Activated effector memory CD4-positive, alpha-beta T cell treated with Interleukin-2 at 50 U/mL for 16 hours (primary cell): ENCODE results near the gene TRPT1.

Experiments used
- DNase-seq: peaks from one replicate; pipeline ENCODE4 v3.0.0-alpha.2; 2020

The TRPT1 gene

DNA sequence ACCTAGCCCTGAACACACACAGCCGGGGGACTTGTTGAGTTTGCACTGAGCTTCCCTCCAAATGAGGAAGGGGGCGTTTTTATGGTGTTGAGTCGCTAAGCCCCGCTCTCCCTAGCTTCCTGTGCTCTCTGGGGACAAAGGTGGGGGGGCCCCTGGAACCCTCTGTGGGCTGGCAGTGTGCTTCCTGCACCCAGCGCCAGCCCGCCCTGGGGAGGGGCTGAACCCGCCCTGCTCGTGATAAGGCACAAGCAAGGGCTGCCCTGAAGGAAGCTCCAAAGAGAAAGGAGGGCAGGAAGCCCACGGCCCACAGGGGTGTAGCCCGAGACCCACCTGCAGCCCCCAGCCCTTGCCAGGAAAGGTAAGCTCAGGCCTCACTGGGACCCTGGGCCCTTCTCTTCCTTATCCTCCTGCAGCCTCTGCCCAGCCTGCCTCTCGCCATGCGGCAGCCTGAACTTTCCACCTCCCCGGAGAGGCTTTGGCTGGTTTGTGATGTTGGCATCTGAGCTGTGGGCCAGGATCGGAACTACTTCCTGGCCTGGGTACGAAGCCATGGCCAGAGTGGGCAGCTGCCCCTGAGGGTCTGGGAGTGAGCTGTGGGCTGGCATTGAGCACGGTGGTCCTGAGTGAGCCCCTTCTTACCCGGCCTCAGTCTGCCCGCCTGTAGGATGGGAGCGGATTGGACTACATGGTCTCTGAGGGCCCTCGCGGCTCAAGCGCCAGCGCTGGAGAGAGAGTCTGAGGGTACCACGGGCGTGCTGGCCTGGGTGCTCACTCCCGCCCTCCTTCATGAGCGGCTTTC lies 19.3 kb downstream of the TRPT1 start, which contains the start of gene FERMT3:
TSS of gene FERMT3 (plus strand) at position 265 of the 799 bp plus-strand sequence. CDS start 644 bp downstream, outside the sequence.
- peak; percentile 69 for DNase-seq

DNA sequence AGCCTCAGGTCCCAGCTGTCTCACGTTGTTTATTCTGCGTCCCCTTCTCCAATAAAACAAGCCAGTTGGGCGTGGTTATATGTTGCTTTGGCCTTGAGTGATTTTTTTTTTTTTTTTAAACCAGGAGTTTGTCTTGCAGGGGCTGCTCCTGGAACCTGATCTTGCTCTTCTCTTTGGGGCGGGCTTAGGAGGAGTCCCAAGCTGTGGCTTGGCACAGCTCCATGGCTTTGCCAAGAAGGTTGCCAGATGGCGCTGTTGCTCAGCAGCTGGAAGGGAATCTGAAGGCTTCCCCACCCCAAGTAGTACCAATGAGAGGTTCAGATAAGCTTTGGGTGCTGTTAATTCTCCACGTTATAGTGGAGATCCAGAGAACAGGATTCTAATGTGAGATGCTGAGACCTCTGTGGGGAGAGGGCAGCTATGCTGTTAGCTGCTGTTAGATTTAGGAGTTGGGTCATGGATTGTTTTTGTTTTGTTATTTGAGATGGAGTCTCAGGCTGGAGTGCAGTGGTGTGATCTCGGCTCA lies 21.5 kb downstream of the TRPT1 start:
- peak; percentile 77 for DNase-seq

DNA sequence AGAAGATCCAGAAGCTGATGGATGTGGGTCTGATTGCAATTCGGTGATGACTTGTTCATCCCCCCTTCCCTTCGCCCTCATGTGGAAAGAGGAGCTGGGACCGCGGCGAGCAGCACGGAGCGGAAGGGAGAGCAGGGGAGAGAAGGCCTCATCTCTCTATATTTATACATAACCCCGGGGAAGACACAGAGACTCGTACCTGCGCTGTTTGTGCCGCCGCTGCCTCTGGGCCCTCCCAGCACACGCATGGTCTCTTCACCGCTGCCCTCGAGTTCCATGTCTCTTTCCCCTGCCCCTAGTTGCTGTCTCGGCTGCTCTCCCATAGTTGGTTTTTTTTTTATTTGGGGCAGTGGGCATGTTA lies 21.9 kb downstream of the TRPT1 start:
- no peak for DNase-seq

DNA sequence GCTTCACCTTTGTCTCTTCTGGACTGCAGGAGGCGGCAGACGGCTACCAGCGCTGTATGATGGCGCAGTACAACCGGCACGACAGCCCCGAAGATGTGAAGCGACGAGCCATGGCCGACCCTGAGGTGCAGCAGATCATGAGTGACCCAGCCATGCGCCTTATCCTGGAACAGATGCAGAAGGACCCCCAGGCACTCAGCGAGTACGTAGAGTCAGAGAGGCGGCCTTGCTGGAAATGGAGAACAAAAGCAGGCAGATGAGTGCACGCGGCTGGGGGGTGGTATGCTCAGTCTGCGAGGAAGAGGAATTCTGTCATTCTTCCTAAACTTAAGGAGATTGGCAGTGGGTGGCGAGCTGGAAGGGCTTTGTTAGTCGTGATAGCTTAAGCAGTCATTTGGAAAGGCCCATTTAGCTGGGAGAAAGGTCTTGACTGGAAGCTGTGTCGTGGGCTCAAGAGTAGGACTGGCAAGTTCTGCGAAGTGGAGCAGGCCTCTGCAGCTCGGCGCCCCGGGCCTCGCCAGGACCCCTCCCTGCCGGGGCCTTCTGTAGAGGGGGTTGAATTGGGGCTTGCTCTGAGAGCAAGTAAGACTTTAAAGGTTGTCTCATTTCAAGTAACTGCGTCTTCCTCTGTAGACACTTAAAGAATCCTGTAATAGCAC lies 22.4 kb downstream of the TRPT1 start:
- DNase-seq = no peak

DNA sequence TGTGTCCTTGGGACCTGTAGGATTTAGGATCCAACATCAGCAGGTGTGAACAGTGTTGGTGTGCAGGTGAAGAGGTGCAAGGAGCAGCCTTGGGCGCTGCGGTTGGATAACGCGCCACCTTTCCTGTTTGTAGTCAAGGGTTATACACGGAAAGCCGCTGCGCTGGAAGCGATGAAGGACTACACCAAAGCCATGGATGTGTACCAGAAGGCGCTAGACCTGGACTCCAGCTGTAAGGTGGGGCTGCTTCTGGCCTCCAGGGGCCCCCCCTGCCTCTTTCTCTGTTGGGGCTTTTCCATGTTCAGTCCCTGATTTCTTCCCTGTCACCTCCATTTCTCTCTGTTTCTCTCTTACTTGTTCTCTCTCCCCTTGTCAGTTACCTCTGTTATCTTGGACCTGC lies 23.0 kb downstream of the TRPT1 start:
- no peak for DNase-seq

DNA sequence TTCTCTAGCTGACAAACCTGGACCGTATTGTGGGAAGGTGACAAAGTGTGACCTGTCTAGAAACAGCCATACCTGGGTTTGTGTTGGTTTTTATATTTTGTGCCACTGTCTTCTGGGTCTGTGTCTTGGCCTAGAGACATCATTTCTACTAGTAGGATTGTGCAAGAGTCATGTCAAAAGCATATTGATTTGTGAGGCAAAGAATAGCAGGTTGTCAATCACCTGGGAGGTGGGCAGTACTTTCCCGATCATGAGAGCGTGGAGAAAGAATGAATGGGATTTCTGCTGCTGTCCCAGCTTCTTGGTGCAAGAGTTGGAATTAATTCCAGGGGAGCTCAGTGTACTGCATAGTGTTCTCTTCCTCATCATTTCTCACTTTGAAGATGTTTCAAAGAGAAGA lies 24.4 kb downstream of the TRPT1 start:
- no peak for DNase-seq

DNA sequence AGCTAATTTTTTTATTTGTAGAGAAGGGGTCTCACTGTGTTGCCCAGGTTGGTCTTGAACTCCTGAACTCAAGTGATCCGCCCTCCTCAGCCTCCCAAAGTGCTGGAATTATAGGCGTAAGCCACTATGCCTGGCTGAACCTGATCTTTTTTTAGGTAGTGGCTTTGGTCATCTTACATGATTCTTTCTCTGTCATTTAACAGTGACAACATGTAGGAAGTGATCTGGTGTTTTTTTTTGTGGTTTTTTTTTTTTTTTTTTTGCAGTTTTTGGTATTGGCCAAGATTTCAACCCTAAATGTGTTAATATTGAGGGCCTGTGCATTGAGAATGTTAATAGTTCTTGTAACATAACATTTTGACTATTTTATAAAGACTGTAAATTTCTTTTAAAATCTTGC lies 27.5 kb downstream of the TRPT1 start:
- no peak for DNase-seq

DNA sequence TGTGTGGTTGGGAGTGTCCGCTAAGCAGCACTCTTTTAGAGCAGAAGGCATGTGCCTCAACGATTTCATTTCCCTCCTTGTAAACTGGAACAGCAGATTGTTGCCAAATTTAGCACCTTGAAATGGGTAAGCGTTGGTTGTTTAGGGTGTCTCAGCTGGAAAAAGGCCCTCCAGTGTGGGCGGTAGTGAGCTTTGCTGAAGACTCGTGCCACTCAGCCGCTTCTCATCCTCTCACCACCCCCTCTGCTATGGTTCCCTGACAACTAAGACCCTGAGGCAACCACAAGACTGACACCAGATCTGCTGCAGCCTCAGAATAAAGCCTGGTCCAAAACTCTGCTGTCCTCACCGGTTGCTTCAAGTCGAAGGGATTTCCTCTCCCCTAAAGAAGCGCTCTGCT lies 29.4 kb downstream of the TRPT1 start:
- no peak for DNase-seq

DNA sequence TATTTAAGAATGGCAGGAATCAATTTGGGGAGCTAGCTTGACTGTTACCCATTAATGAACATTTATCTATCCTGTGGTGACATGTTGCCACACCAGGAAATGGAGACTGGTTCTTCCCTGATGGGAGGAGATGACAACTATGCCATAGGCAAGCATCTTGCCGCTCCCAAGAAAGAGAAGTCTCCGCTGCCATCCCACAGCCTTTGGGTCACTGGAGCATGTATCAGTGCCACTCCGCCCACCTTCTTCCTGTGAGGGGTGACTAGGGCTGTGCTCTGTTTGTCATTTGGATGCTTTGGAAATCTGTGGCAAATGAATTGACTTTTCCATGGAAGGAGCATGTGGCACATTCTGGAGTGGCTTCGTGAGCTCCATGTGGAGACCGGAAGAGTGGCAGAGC lies 33.6 kb downstream of the TRPT1 start:
- DNase-seq = no peak

DNA sequence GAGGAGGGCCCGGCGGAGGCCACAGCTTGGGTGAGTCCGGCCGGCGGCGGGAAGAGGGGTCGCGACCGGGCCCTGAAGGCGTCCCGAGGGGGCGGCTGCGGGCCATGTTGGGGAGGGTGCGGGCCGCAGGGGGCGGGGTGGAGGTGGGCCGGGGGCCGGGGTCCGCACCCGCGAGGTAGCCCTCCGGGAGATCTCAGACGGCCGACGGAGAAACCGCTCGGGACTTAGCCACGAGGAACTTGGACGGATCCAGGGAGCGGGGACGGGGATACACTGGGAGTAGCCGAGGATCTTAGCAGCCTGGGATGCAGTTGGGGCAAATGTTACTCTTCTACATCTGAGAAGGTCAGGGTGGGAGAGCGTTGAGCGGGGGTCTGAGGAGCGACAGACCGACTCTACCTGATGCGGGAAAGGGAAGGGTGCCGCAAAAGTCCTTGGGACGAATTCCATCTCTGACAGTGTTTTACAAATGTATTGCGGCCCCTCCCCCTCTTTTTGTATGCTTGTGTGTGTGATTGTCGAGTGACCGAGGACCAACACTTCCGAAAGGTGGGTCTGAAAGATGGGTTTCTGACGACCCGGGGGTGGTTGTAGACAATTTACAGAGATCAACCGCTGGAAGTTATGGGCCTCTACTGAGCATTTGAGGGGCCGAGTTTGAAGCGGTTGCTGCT lies 39.4 kb downstream of the TRPT1 start:
- peak; percentile 33 for DNase-seq

DNA sequence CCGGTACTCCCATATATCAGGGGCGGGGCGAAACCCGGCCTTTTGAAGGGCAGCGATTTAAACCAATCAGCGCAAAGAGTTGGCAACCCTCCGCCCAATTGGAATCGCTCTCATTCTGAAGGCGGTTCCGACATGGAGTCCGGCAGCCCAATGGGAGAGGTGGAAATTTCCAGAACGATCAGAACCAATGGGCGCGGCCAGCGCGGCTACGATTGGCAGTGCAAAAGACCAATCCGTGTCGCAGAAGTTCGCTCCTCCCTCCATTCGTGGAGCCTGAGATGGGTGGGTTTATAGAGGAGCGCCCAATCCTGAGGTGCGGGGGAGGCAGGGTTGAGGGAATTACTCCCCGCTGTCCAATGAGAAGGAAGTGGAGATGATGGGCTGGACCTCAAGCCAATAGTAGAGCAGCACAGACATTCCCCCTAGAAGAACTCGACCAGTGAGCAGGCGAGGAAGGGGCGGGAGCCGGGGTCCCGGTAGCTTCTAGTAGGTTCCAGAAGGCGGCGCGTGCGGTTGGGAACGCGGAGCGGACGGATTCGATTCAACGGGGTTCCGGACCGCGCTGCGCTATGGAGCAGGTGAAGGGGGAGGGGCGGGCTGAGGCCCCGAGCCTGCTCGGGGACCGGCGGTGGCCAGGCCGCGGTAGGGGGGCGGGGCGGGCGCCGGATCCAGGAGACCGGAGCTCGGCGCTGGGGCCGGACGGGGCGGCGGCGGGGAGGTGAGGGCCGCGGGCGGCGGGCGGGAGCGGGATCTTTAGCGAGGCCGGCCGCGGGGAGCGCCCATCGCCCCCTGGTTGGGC lies 40.1 kb downstream of the TRPT1 start, which contains the start of gene STIP1:
TSS of gene STIP1 (plus strand) at position 479 of the 799 bp plus-strand sequence. CDS start at position 570, 91 bp downstream.
- DNase-seq = peak; percentile 97

DNA sequence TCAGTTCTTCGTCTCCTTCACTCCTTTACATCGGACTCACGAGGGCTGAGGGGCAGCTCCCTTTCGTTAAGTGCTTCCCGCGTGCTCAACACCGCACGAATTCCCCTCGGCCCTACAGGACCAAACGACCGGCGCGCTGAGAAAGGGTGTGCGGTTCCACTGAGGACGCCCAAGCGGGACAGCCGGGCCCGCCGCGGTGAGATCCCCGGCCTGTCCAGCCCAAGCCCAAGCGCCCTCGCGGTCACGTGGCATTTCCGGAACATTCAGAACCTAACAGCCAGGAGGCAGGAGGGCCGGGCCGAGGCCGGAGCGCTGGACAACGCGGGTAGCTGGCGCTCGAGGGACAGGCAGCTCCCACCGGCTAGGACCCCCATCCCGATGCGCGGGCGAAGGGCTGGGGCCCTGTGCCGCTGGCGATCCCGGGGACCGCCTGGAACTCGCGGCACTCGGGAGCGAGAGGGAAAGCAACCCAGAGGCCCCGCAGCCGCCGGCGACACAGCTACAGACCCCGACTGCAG lies 40.8 kb downstream of the TRPT1 start:
- no peak for DNase-seq

DNA sequence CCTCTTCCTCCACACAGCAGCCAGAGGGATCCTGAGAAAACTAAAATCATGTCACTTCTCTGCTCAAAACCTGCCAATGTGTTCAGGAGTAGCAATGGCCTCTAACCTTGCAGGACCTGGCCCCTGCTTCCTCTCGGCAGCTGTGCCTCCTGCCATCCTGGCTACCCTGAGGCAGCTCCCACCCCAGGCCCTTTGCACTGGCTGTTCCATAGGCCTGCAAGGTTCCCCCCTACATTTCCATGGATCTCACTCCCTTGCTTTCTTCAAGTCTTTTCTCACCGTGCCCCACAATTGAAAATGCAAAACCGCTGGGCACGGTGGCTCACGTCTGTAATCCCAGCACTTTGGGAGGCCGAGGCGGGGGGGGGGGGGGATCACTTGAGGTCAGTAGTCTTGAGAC lies 42.1 kb downstream of the TRPT1 start:
- DNase-seq = no peak

DNA sequence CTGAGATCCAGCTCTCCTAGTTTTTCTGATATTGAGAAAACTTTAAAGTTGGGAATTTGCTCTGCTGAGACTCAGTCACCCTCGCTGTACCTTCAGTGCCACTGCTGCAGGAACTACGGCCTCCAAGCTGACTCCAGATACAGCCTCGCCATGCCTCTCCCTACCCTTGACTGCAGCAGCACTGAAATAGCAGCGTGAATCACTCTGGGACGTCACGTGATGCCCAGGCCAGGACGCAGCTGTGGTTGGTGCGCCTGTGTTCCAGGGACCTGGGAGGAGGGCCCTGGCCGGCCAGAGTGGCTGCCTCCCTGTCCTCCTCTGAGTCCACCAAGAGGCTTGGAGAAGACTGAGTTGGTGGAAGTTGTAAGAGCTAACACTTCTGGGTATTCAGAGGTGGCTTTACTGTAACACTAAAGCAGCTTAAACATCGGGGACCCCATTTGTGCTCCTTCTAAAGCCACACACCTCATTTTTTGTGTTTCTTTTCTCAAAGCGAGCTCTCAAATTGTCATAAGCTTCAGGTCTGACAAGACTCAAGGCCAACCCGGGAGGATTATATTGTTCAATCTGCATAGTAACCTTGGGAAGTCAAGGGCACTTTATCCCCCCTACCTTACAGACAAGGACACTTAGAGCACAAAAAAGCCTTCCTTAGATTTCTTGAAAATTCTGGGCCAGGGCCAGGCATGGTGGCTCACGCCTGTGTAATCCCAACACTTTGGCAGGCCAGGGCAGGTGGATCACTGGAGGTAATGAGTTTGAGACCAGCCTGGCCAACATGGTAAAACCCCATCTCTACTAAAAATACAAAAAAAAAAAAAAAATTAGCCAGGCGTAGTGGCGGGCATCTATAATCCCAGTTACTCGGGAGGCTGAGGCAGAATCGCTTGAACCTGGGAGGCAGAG lies 44.2 kb downstream of the TRPT1 start:
- peak; percentile 4 for DNase-seq

DNA sequence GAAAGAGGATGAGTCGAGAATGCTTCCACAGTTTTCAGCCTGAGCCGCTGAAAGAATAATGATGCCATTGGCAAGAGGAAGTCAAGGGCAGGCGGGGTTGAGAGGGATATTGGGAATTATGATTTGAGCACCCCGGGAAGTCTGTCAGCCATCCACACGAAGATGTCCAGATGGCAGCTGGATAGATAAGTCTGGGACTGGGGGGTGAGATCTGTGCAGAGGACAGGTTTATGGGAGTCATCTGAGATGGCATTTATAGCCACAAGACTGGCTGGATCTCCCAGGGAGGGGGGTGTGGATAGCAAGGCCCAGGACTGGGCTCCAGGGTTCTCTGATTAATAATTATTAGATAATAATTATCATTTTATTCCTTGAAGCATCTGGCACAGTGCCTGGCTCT lies 45.1 kb downstream of the TRPT1 start:
- no peak for DNase-seq

DNA sequence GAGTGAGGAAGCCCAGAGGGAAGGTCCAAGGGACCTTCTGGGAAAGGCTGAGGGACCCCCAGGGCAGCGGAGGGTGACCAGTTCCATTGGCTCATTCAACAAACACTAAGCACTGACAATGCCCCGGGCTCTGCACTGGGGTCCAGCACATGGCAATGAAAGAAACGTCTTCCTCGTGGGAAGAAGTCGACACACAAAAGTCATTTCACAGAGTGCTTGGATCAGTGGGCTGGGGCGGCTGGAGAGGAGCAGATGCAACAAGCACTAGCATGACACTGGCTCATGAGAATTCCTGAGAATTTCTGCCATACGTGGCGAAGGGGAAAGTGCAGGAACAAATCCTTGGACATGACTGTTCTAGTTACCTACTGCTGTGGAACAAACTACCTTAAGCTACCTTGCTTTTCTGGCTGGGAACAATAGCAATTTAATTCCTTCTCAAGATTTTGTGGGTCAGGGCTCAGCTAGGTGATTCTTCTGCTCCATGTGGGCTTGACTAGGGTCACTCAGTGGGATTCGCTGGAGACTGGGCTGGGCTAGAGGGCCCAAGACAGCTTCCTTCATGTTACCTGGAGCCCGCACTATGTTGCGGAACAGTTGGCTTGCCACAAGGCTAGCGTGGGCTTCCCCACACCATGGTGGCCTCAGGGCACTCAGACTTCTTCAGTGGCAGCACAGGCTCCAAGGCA lies 46.9 kb downstream of the TRPT1 start:
- DNase-seq = no peak

DNA sequence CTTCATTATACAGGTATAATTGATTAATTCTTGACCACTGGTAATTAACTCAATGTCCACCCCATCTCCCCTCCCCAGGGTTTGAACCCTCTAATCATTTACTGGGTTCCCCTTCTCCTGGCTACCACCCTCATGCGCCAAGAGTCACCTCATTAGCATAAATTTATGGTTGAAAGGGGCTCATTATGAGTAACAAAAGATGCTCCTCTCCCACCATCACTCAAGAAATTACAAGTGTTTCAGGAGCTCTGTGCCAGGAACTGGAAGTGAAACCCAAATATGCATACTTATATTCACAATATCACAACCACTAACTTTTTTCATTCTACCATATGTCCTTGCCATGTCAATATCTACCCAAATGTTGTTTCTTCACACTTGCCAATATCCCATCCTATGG lies 47.8 kb downstream of the TRPT1 start:
- DNase-seq = no peak

DNA sequence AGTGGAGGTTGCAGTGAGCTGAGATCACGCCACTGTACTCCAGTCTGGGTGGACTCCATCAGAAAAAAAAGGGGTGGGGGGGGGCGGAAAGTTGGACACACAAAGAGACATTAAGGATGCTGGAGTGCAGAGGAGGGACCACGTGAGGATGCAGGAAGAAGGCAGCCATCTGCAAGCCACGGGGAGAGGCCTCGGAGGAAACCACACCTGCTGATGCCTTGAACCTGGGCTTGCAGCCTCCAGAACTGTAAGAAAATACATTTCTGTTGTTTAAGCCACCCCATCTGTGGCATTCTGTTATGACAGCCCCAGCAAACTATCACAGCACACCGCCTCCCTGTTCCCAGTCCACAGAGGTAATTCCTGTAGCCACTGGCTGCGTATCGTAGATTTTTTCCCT lies 49.2 kb downstream of the TRPT1 start:
- no peak for DNase-seq
